Skeletal muscle satellite cell (primary cell): Measurements from ENCODE around the gene GARIN1A.
"Not testable (repeated sequence)": the region's sequence is repeated elsewhere in the genome, so short reads cannot be mapped to it uniquely, and the experiment has no call there.

ENCODE experiments used
- H3K27me3 ChIP-seq: 2 replicates; pipeline ENCODE4 v1.7.0; 2013; ENCODE audit warnings: low read length; ENCODE audit not compliant: control insufficient read depth, insufficient read depth
- H3K36me3 ChIP-seq: 2 replicates; pipeline ENCODE4 v1.7.0; 2013; ENCODE audit warnings: mild to moderate bottlenecking, control low read depth, low read length; ENCODE audit not compliant: insufficient read depth
- H3K4me1 ChIP-seq: 2 replicates; pipeline ENCODE4 v1.7.0; 2013; ENCODE audit warnings: low read length; ENCODE audit not compliant: control insufficient read depth, insufficient read depth
- H3K4me2 ChIP-seq: 2 replicates; pipeline ENCODE4 v1.7.0; 2013; ENCODE audit warnings: mild to moderate bottlenecking, low read length
- H3K4me3 ChIP-seq: 2 replicates; pipeline ENCODE4 v1.7.0; 2013; ENCODE audit warnings: low read length
- H3K9ac ChIP-seq: 2 replicates; pipeline ENCODE4 v1.7.0; 2013; ENCODE audit warnings: mild to moderate bottlenecking, low read depth, low read length, moderate library complexity
- H3K9me3 ChIP-seq: replicated peaks from 2 replicates; pipeline ENCODE4 v1.7.0; 2013; ENCODE audit warnings: mild to moderate bottlenecking, control low read depth, low read length

Gene GARIN1A

DNA sequence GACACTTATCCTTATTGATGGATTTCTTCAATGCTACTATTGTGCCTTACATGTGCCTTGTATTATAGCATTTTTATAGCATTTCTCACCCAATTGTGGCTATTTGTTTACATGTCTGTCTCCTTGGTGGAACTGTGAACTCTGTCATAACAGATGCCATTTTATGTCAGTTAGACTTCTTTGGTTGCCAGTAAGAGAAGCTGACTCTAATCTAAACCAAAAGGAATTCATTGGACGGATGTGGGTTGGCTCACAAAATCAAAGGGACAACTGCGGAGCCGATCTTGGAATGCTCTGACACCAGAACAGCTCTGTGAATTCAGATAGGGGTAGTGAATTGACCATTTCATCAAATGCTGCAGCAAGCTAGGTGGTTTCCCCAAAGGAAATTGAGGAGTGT lies 15.0 kb downstream of the GARIN1A start:
- Histone ChIP-seq H3K4me2 (no peak overlapping the region), H3K9me3 (no peaks in the 10 kb centered on the region), H3K4me1 (no peaks in the 10 kb centered on the region), H3K9ac (no peak overlapping the region), H3K4me3 (no peak overlapping the region), H3K27me3 (no peaks in the 10 kb centered on the region), H3K36me3 (peaks cover 29% of the 10 kb centered on the region)

DNA sequence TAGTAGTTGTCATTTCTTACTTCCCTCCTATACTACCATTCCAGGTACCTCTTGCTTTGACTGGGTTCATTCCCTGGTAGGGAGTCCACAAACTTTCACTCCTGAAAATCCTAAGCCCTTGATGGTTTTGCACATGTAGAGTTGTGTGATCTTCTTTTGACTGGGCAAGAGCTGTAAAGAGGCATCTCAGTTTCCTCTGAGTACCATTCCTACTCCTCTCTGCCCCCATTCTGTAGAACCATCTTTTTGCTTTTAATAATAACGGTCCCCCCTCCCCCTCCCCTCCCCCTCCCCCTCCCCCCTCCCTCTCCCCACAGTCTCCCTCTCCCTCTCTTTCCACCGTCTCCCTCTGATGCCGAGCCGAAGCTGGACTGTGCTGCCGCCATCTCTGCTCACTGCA lies 16.4 kb downstream of the GARIN1A start:
- no peaks in the 10 kb centered on the region for H3K4me1 ChIP-seq

DNA sequence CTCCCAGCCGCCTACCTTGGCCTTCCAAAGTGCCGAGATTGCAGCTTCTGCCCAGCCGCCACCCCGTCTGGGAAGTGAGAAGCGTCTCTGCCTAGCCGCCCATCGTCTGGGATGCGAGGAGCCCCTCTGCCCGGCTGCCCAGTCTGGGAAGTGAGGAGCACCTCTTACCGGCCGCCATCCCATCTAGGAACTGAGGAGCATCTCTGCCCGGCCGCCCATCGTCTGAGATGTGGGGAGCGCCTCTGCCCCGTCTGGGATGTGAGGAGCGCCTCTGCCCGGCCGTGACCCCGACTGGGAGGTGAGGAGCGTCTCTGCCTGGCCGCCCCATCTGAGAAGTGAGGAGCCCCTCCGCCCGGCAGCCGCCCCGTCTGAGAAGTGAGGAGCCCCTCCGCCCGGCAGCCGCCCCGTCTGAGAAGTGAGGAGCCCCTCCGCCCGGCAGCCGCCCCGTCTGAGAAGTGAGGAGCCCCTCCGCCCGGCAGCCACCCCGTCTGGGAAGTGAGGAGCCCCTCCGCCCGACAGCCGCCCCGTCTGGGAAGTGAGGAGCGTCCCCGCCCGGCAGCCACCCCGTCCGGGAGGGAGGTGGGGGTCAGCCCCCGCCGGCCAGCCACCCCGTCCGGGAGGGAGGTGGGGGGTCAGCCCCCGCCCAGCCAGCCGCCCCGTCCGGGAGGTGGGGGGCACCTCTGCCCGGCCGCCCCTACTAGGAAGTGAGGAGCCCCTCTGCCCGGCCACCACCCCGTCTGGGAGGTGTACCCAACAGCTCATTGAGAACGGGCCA lies 17.3 kb downstream of the GARIN1A start:
- not testable (repeated sequence) for H3K4me3 ChIP-seq, H3K4me1 ChIP-seq, H3K27me3 ChIP-seq, H3K4me2 ChIP-seq, H3K9ac ChIP-seq, H3K9me3 ChIP-seq
- H3K36me3 ChIP-seq, result peaks cover 14% of the 10 kb centered on the region

More for the DNA sequence above, 16.4 kb downstream of the GARIN1A start:
- Histone ChIP-seq H3K4me3 (no peak overlapping the region), H3K4me2 (no peak overlapping the region), H3K27me3 (no peaks in the 10 kb centered on the region), H3K9me3 (no peaks in the 10 kb centered on the region), H3K36me3 (peaks cover 21% of the 10 kb centered on the region), H3K9ac (no peak overlapping the region)

DNA sequence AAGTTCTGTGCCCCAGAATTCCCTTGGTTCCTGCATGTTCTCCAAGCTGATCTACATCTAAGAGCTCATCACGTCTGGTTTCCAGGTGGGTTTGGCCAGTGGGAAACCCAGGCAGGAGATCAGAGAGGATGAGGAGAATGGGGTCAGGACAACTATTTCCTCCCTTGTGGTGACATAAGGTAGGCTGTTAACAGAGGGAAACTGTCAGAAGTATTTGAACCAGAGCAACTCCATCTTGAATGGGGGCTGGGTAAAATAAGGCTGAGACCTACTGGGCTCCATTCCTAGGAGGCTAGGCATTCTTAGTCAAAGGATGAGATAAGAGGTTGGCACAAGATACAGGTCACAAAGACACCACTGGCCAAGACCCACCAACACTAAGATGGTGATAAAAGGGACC lies 19.1 kb downstream of the GARIN1A start:
- Histone ChIP-seq H3K9me3 (no peaks in the 10 kb centered on the region), H3K27me3 (no peaks in the 10 kb centered on the region), H3K36me3 (peaks cover 8% of the 10 kb centered on the region), H3K4me3 (no peak overlapping the region), H3K4me1 (no peaks in the 10 kb centered on the region), H3K9ac (no peak overlapping the region), H3K4me2 (no peak overlapping the region)

DNA sequence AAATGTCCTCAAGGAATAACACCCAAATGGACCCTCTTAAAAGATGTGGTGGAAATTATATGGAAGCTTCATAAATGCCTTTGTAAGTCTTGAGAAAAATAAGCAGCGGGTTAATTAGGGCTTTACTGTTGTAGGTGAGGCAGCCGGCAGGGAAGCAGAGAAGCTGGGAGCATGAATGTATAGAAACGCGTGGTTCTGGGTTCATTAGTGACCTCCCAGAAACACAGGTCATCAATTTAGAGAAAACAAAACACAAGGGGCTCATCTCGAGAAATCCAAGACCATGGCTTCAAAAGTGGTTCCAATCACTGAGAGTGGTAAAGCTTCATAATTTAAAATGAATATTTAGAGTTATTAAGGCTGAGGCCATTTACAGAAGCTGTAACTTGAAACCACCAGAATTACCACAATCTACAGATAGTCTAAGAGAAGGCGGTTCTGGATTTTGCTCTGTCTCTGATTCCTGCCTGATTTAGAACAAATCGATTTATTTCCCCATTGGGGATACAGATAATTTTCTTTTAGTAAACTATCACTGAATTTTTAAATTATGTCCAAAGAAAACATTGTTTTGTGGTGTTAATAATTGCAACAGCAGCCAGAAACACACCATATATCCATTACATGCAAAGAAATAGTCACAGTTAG lies 20.7 kb downstream of the GARIN1A start:
- Histone ChIP-seq H3K4me2 (no peak overlapping the region), H3K9me3 (no peaks in the 10 kb centered on the region), H3K9ac (no peak overlapping the region), H3K36me3 (peaks cover 2% of the 10 kb centered on the region), H3K27me3 (peaks cover 2% of the 10 kb centered on the region), H3K4me3 (no peak overlapping the region), H3K4me1 (peaks cover 6% of the 10 kb centered on the region)

DNA sequence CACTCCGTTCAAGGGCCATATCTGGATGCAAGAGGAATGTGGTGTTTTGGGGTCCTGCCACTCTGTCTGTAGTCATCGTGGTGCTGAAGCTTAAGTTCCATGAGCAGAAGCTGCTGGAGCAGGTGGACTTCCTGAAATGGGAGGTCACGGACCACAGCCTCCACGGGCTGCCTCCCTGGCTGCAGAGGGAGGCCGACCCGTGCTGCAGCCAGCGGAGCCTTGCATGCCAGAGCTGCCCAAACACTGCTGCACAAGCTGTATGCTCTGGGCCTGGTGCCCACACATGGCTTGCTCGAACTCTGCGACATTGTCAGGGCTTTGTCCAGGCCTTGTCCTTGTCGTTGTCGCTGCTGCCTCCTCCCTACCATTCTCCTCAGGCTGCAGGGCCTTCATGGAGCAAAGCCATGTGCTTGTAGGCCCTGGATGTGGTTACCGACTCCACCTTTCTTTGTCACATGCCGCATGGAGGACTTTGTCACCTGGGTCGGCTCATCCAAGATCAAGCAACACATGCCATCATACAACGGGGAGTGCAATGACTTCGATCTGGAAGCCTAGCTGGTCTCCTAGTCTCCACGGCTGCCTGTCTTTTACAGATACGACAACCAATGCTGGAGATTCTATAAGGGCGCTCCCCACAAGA lies 21.4 kb downstream of the GARIN1A start:
- Histone ChIP-seq H3K9ac (no peak overlapping the region), H3K27me3 (peaks cover 10% of the 10 kb centered on the region), H3K4me2 (no peak overlapping the region), H3K4me1 (peaks cover 6% of the 10 kb centered on the region), H3K4me3 (no peak overlapping the region), H3K36me3 (no peaks in the 10 kb centered on the region), H3K9me3 (no peaks in the 10 kb centered on the region)

DNA sequence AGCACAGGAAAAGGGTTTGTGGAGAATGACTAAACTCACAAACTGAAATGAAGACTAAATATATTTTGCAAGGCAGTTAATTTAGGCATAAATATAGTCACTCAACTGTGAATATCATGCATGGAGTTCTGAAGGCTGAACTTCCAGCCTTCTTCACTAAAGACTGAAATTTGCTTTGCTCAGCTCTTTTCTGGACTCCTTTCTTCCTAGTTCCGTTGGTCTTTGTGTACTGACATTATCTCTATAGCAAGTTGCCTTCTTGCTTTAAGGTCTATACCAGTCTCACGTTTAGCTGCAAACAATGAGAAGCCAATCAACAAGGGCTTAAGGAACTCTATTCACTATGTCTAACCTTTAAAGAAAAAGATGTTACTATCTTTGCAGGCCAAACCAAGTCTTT lies 22.6 kb downstream of the GARIN1A start:
- H3K4me2 ChIP-seq, result no peak overlapping the region
- no peak overlapping the region for H3K9ac ChIP-seq
- peaks cover 6% of the 10 kb centered on the region for H3K4me1 ChIP-seq
- H3K4me3 ChIP-seq, result no peak overlapping the region
- H3K27me3 ChIP-seq, result peaks cover 10% of the 10 kb centered on the region
- H3K36me3 ChIP-seq, result no peaks in the 10 kb centered on the region
- H3K9me3 ChIP-seq, result no peaks in the 10 kb centered on the region

DNA sequence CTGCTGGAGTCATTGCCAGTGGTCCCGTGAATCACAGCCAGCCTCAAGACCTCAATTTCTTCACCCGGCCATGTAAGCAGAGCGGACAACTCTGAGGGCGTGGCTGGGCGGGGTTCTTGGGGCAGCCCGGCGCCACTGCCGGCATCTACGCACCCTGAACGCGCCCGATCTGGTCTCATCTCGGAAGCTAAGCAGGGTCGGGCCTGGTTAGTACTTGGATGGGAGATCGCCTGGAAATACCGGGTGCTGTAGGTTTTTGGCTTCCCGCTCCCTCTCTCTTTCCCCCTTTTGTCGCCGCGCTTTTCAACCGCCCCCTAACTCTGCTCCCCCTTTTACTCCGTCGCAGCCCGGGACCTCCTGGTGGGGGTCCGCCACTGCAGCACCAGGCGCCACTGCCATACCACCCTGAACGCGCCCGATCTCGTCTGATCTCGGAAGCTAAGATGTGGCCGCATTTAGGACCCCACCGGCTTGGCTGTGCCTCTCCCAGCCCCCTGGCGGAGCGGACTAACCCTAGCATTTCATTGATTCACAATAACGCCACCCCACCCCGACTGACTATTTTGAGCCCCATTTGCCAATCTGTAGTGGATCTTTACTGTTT lies 25.3 kb downstream of the GARIN1A start:
- Histone ChIP-seq H3K4me3 (peak overlapping the region; percentile 67), H3K4me2 (peak overlapping the region; percentile 81), H3K4me1 (peaks cover 6% of the 10 kb centered on the region), H3K9ac (peak overlapping the region; percentile 64), H3K27me3 (peaks cover 10% of the 10 kb centered on the region), H3K9me3 (no peaks in the 10 kb centered on the region), H3K36me3 (no peaks in the 10 kb centered on the region)

DNA sequence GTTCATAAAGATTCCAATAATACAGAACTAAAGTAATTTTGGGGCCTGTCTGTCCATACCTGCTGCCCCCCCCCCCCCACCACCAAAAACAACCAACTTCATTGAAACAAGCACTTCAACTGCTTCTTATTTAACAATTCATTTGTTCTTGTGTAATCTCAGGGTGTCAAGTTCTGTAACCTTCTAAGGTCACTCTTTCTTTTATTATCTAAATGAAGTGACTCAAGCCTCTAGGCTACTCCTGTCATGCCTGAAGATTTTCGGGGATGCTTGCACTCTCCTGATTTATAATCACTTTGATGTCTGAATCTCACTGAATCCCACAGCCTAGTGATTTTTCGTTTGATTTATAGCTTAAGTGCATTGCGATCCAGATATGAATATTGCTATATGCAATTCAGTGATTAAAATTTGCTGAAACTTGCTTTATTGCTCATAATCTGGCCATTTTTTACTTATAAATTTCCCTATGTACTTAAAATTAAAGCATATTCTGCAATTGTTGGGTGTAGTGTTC lies 27.2 kb downstream of the GARIN1A start:
- H3K4me2 ChIP-seq, result no peak overlapping the region
- no peaks in the 10 kb centered on the region for H3K9me3 ChIP-seq
- H3K4me1 ChIP-seq, result peaks cover 6% of the 10 kb centered on the region
- no peak overlapping the region for H3K9ac ChIP-seq
- H3K27me3 ChIP-seq, result peaks cover 10% of the 10 kb centered on the region
- H3K36me3 ChIP-seq, result no peaks in the 10 kb centered on the region
- no peak overlapping the region for H3K4me3 ChIP-seq

DNA sequence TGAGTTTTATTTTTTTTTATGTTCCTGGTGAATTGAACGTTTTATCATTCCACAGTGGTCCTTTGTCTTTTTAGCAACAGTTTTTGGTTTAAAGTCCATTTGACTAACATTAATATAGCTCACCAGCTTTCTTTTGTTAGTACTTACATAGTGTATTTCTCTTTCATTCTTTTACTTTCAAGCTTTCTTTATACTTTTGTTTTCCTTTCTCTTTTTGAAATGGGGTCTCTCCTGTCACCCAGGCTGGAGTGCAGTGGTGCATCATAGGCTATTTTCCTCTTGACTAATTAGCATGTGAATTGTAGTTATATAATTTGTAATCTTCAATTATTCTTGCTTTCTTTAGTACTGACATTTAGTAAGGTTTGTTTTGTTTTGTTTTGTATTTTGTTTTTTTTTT lies 27.8 kb downstream of the GARIN1A start:
- Histone ChIP-seq H3K27me3 (peaks cover 13% of the 10 kb centered on the region), H3K4me2 (no peak overlapping the region), H3K9ac (no peak overlapping the region), H3K9me3 (no peaks in the 10 kb centered on the region), H3K36me3 (no peaks in the 10 kb centered on the region), H3K4me1 (peaks cover 6% of the 10 kb centered on the region), H3K4me3 (no peak overlapping the region)

DNA sequence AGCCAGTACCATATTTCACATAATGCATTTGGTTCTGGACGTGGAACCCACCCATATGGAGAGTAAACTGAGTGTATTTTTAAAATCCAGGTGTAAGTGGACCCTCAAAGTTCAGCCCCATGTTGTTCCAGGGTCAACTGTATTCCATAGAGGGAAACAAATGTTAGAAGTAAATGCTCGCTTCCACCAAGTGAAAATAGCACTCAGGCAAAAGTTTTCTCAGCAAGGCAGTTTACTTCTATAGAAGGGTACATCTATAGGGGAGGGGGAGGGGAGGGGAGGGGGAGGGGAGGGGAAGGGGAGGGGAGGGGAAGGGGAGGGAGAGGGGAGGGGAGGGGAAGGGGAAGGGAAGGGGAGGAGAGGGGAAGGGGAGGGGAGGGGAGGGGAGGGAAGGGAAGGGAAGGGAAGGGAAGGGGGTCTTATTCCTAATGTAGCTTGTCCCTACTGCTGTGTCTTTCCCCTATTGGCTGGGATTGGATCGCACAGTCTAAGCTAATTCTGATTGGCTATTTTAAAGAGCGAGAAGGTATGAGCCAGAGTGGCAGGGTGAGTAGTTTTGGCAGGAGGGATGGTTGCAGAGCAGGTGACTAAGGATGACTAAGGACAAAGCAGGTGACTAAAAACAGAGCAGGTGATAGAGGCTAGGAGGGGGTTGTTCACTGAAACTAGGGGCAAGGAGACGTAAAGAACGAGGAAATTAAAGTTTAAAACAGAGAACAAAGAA lies 29.1 kb downstream of the GARIN1A start:
- peaks cover 6% of the 10 kb centered on the region for H3K4me1 ChIP-seq
- peaks cover 17% of the 10 kb centered on the region for H3K27me3 ChIP-seq
- no peaks in the 10 kb centered on the region for H3K9me3 ChIP-seq
- no peaks in the 10 kb centered on the region for H3K36me3 ChIP-seq
- H3K9ac ChIP-seq, result no peak overlapping the region
- no peak overlapping the region for H3K4me3 ChIP-seq
- H3K4me2 ChIP-seq, result no peak overlapping the region
